EH (cell line): ENCODE measurements around the gene RIOK1.
A peak's percentile ranks its signal among the peaks of the same experiment; 100 is the strongest.

Source experiments
- DNase-seq: peaks from one replicate; pipeline ENCODE4 v3.0.0-alpha.2; 2015; ENCODE audit warnings: low read depth

Gene RIOK1

DNA sequence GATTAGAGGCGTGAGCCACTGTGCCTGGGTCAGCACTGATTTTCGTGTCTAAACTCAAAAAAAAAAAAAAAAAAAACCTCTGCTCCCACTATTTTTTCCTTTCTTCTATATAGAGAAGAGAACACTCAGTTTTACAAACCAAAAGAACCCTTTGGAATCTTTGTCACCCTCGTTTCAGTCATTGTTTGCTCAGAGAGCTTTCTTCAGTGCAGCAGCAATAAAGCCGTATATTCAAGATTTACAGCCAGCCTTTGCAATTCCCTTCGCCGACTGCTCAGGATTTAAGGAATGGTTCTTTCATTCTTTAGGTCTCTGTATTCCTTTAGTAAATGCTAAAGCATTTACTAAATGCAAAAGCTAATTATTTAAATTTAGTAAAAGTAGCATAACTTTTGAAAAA is 20.1 kb downstream of the RIOK1 start:
- DNase-seq: no peak

DNA sequence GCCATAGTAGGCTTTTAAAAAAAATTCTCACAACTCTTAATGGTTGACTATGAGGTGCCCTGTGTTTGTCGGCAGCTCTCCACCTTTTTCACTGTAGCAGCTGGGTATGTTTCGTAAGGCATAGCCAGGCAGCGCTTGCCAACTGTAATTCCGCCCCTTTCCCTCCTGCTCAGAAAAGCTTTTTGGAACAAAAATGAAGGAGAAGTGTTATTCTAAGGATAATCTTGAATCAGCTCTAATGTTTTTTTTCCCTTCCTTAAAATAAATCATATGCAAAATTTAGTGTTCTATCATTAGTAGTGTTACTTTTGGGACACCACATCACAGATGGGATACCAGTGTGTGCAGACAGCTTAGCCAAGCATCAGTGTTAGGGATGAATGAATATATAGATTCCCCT is 21.2 kb downstream of the RIOK1 start:
- DNase-seq: no peak

DNA sequence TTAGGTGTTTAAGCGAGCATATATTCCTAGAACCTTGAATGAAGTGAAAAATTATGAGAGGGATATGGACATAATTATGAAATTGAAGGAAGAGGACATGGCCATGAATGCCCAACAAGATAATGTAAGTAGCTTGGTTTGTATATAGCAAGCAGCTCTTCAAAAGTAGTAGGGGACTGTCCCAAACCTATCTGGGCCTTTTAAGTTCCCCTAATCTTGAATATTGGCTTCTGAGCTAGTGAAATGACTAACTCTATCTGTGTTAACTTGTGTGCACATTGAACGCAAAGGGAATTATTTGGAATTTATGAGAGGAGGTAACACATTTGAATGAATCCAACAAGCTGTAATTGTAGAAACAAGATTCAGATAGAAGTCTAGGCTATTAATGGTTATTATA is 21.7 kb downstream of the RIOK1 start:
- no peak for DNase-seq

DNA sequence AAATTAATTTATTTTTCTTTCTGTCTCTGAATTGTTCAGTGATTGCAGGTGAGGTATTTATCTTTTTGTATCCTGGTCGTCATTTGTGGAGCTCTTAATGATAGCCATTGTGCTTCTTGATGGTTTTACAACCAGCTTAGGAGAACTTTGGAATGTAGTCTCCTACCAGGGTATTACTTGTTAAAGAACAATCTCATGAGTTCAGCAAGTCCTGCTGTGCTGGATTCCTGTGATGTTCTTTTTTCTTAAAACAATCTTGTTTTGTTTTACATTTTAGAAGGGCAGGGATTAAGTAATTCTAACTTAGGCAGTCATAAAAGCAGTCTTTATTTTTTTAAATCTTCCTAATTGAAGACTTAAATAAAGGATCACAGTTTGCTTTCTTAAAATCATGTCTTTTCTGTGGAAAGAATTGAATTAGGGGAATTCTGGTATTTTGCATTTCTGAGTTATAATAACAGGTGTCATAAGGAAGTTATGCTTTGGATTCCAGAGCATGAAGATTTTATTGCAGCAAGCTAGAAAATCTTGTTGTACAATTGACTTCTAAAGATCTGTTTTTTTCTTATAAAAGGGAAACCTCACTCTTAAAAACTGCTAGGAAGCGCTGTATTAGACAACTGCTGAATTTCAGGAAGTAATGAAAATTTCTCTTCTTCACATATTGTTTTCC is 23.7 kb downstream of the RIOK1 start:
- DNase-seq: no peak

DNA sequence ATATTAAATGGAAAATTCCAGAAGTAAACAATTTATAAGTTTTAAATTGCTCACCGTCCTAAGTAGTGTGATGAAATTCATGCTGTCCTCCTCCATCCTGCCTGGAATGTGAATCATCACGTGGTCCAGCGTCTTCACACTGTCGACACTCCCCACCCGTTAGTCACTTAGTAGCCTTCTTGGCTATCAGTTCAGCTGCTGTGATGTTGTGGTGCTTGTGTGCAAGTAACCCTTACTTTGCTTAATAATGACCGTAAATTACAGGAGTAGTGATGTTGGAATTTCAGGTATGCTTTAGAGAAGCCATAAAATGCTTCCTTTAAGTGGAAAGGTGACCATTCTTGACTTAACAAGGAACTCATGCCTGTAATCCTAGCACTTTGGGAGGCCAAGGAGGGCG is 25.2 kb downstream of the RIOK1 start:
- DNase-seq: peak; percentile 87

DNA sequence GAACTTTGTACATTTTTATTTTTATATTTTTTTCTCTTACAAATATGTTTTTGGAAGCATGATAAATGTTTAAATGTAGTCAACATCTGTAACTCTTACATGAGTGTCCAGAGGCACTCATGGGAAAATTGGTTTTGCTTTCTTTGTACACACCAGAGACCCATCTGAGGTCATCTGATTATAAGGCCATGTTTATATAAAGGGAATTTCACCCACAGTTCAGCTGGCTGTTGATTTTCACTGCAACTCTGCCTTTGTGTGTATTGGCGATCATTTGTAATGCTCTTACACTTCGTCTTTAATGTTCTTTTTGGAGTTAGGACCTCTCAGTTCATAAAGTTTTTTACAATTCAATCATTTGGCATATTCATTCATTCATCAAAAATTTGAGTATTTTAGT is 28.1 kb downstream of the RIOK1 start:
- no peak for DNase-seq

DNA sequence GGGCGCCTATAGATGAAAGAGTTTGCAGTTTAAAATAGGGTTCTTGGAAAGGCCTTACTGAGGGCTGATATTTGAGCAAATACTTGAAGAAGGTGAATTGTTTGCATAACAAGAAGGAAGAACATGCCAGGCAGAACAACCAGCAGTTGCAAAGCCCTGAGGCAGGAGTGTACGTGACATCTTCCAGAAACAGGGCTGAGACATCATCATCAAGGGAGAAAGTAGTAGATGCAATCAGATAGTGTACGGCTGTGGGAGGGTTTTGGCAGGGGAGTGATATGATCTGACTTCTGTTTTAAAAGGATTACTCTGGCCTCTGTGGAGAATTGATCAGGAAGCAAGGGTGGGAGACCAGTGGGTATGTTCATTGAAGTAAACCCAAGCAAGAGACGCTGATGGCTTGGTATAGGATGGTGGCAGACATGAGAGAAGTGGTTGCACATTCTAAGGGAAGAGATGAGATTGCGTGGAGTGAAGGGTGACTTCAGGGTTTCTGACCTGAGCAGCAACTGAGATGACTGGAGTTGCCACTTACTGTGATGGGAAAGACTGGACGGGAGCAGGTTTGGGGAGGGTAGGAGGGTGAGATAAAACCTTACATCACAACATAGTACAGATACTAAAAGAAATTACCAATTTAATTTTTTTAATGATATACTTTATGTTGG is 28.8 kb downstream of the RIOK1 start:
- DNase-seq: peak; percentile 73

DNA sequence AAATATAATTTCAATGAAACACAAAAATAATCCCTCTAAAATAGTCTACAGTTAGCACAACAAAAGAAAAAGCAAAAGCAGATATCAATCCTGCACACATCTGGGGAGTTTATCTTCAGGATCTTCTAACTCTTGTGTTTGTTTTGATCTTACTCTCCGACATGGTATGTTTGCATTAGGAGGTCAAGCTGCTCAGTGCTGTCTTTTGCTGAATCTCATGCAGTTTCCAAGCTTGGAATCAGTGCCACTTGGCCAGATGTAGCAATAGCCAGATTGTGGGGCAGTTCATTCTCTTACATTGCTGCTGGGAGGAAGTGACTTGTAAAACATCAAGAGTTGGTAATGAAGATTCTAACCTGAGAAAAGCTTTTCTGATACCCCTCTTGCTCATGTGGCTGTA is 29.5 kb downstream of the RIOK1 start:
- DNase-seq: peak; percentile 49

DNA sequence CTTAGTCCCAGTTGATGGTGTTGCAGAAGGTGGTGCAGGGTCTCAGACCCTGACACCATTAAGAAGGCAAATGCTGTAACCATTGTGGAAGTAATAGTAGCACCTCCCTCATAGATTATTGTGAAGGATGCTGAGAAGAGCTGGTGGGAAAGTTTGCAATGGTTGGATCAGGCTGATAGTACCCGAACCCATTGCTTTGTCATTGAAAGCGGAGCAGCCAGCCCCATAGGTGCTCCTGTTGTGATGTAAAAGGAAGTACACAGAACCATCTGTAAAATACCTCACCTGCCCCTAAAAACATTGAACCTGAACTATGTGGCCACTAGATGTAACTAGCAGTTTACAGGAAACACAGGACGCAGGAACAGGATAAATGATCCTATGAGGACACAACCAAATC is 31.5 kb downstream of the RIOK1 start:
- no peak for DNase-seq

DNA sequence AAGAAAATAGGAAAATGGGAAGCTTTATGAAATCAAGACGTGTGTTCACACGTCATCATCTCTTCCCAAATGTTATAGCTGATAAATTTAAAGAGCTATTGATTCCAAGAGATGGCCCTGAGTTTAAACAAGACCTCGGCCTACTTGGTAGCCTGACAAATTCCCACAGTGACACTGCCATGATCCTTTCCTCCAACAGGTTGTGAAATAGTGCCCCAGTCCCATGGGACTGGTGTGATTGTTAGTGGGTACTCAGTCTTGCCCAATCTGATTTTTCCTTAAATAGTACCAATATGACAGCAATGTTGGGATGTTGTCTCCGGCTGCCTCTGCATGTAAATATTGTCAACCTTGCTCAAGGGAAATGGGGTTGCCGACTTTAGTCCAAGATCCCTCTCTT is 34.5 kb downstream of the RIOK1 start:
- DNase-seq: no peak

DNA sequence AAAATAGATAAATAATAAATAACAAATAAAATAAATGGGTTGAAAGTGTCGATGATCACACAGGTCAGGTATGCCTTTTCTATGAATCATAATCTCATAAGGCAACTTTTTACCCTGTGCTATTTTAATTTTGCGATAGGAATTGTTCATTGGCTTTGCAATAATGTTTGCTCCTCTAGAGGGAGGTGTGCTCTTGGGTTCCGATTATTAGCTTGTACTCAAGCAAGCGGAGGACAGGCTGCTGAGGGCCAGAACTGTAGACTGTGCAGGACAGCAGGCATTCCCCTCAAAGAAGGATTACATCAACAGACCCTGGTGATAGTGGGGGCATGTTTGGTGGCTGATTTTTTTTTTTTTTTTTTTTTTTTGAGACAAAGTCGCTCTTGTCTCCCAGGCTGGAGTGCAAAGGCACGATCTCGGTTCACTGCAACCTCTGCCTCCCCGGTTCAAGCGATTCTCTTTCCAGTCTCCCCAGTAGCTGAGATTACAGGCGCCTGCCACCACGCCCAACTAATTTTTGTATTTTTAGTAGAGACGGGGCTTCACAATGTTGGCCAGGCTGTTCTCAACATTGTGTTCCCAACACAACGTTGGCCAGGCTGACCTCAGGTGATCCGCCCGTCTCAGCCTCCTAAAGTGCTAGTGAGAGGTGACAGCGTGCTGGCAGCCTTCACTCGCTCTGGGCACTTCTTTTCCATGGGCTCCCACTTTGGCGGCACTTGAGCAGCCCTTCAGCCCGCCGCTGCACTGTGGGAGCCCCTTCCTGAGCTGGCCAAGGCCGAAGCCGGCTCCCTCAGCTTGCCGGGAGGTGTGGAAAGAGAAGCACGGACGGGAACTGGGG is 35.6 kb downstream of the RIOK1 start:
- DNase-seq: peak; percentile 48

DNA sequence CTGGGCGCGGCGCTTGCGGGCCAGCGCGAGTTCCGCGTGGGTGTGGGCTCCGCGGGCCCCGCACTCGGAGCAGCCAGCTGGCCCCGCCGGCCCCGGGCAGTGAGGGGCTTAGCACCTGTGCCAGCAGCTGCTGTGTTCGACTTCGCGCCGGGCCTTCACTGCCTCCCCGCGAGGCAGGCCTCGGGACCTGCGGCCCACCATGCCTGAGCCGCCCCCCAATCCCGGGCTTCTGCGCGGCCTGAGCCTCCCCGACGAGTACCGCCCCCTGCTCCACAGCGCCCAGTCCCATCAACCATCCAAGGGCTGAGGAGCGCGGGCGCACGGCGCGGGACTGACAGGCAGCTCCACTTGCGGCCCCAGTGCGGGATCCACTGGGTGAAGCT is 36.2 kb downstream of the RIOK1 start:
- DNase-seq: no peak

DNA sequence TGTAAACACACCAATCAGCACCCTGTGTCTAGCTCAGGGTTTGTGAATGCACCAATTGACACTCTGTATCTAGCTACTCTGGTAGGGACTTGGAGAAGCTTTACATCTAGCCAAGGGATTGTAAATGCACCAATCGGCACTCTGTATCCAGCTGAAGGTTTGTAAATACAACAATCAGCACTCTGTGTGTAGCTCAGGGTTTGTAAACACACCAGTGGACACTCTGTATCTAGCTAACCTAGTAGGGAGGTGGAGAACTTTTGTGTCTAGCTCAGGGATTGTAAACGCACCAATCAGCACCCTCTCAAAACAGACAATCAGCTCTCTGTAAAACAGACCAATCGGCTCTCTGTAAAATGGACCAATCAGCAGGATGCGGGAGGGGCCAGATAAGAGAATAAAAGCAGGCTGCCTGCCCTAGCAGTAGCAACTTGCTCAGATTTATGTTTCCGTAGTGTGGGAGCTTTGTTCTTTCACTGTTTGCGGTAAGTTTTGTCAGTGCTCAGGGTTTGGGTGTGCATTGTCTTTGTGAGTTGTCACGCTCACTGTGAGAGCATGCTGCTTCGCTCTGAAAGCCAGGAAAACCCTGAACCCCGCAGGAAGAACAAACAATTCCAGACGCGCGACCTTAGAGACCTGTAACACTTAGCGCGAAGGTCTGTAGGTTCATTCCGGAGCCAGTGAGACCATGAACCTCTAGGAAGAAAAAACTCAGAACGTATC is 37.0 kb downstream of the RIOK1 start:
- no peak for DNase-seq

DNA sequence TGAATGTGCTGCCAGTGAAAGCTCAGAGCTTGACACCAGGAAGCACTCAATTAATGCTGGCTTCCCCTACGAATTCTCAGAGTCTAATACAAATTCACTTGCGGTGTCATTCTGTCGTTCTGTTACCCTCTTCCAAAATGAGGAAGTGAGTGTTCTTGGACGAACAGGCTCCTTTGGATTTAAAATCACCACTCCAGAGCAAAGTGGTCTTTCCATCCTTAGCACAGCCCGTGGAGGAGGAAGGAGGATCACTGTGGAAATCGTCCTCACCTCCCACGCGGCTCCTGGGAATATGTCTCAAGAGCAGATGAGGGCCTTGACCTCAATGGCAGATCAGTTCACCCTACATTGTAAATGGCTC is 41.7 kb downstream of the RIOK1 start:
- no peak for DNase-seq

DNA sequence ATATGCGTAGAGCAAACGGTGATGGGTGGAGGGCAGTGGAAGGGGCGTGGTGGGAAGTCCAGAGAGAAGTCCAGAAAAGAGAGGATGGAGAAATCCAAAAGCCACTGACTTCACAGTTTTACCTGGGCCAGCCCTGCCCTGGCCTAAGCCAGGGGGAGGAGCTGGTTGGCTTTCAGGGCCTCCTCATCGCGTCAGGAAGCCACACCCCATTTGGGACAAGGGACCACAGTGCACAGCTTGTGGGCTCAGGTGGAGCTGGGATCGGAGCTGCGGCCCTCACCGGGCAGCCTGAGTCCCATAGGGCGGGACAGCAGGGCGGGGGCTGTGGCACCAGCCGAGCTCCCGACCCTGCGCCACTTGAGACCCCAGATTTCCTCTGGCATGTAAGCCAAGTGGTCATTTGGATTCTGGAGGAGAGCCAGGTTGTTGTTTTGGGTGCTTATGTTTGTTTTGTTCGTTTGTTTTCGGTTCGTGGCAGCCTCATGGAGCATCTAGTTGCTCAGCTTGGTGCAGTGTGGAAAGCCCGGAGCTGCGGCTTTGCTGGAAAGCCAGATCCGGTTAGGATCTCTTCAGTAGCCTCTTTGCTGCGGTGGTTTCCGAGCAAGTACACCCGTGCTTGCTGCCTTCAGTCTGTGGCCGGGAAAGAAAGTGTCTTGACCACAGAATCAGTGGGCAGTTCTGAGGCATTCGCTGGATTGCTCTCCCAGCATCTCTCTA is 42.2 kb downstream of the RIOK1 start:
- peak; percentile 19 for DNase-seq

DNA sequence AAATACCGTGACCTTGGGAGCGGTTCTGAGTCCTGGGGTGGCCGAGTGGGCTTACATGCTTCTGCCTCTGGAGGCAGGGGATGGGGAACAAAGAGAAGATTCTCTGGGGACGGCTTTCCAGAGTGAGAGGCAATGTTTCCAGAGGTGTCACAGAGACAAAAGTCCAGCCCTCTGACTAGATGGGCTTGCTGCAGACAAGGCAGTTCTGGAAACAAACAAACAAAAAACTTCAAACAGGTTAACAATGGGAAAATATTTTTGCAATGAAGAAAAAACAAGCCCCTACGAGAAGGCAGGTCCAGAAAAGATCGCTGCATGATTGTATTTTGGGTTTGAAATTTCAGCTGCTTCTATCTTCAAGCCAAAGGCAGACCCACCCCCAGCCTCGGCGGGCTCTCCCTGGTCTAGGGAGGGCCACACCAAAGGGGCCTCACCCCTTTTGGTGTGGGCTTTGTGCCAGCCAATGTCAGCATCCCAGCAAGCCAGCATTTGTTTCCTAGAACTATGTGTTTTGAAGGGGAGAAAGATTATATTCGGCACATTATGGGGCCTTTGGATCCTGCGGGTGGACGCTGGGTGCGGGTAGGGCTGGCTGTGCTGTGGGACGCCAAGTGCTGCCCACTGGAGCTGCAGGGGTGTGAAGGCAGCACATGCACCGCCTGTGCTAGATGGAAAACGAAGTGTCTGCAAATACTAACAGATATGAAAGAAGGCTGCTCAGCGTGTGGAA is 42.9 kb downstream of the RIOK1 start:
- no peak for DNase-seq

DNA sequence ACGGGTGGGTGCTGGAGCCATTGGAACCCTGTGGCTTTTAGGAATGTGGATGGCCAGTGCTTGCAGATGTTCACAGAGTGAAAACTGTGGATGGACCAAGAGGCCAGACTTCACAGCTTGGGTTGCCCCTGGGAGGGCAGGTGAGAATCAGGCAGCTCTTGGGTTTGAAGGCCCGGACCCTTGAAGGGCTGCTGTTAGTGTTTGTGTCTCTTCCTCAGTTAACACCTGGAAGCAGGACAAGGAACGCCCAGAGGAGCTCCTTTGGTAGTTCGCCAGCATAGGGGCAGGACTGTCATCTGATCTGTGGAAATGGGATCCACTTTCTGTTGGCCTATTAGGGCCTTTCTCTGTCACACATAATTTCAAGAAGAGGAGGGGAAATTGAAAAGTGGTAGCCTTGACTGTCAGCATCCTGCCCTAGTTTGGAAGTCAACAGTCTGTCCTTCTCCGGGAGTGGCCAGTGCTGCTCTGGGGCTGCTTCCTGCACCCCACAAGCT is 43.6 kb downstream of the RIOK1 start:
- peak; percentile 38 for DNase-seq

DNA sequence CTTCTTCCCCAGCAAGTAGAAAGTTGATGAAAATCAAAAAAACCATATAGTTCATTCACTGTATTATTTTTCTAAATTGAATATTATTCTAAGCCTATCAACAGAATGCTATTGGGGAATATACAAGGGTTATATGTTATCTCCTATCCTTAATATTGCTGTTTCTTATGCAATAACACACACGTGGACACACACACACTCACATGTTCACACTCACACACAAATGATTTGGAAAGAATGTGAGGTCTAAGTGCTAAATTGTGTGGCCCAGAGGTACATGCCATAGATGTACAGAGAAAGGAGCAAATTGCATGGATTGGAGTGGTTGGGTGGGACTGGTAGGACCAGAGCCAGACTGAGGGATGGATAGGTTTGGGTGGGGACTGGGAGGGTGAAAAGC is 45.1 kb downstream of the RIOK1 start:
- DNase-seq: no peak

DNA sequence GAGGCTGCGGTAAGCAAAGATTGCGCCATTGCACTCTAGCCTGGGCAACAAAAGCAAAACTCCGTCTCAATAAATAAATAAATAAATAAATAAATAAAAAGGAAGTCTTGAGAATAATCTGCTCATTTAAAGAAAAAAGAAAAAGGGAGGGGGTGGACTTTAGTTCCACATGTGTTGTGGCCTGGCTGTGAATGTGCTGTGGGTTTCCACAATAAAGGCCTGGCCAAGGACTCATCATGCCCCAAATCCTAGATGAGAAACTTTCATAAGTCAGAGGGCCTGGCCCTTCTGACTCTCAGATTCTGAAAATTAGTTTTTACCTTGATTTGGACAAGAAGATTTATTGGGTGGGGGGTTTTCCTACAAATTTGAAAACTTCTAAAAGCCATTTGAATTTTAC is 48.4 kb downstream of the RIOK1 start:
- no peak for DNase-seq

DNA sequence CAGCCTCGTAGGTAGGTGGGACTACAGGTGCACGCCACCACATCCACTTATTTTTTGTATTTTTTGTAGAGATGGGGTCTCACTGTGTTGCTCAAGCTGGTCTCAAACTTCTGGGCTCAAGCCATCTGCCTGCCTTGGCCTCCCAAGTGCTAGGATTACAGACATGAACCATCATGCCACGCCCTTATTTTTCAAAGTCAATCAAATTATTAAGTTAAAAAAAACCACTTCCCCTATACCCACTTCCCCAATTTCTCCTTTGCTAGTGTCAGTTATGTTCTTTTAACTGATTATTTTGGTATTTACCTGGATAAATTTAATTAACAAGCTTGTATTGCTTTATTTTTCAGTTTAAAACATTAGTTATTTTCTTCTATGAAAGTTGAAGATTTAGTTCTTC is 49.6 kb downstream of the RIOK1 start:
- no peak for DNase-seq

DNA sequence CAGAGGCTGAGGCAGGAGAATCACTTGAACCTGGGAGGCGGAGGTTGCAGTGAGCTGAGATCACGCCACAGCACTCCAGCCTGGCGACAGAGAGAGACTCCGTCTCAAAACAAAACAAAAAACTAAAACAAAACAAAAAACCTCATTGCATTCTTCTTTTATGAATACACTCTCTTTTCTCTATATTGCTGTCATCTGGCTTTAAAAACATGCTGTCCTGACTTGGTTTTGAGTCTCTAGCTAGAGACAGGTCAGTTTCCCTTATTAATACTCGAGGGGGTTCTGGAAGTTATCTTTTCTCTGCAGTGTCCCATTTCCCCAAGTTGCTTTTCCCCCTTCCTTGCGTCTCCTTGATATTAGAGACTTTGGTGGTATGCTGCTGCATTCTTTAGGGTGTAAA is 50.9 kb downstream of the RIOK1 start:
- DNase-seq: peak; percentile 27
